IMR-90 (cell line): Measurements from ENCODE around the gene RBBP8. TPM values are rescaled to one million over a fixed set of nuclear protein-coding genes. Genes with fewer than 3 reads are reported as not detected.
A peak's percentile ranks its signal among the peaks of the same experiment; 100 is the strongest.

ENCODE experiments used
- ATAC-seq: fragments of 200-7000 bp; cut with Tn5 transposase; 2 replicates; pipeline ENCODE4 v1.9.1; 2020; ENCODE audit warnings: low read depth, mild to moderate bottlenecking, moderate library complexity
- BruUV-seq: library from RNA; stranded (reverse); fragments of 400-500 nt; replicated peaks from 2 replicates; lab custom pipeline; 2021; lab: Mats Ljungman, UMichigan
- CTCF ChIA-PET: fragments of 300-600 bp; formaldehyde crosslinking; extraction: SDS; loops from one replicate; lab custom pipeline; 2021; ENCODE audit warnings: antibody characterized with exemption; lab: Yijun Ruan, JAX
- POLR2A ChIA-PET: fragments of 300-600 bp; sonication (Branson Sonifier 250); formaldehyde crosslinking; loops from one replicate; lab custom pipeline; 2022; ENCODE audit warnings: antibody characterized with exemption; ENCODE audit not compliant: unreplicated experiment; lab: Charles Lee
- DNase-seq: peaks from one replicate; pipeline ENCODE4 v3.0.0; 2013
- H2AFZ ChIP-seq: replicated peaks from 2 replicates; pipeline ENCODE3; 2013; ENCODE audit warnings: low read length, mild to moderate bottlenecking; ENCODE audit not compliant: poor library complexity
- H2AK5ac ChIP-seq: 2 replicates; pipeline ENCODE4 v1.6.1; 2013; ENCODE audit warnings: low read depth, low read length, inconsistent platforms
- H2AK9ac ChIP-seq: replicated peaks from 2 replicates; pipeline ENCODE3; 2013; ENCODE audit warnings: mild to moderate bottlenecking, low read depth, low read length, moderate library complexity; ENCODE audit not compliant: poor library complexity
- H2BK120ac ChIP-seq: 2 replicates; pipeline ENCODE4 v1.6.1; 2013; ENCODE audit warnings: low read depth, low read length, inconsistent platforms
- H2BK15ac ChIP-seq: 3 replicates; pipeline ENCODE4 v1.6.1; 2013; ENCODE audit warnings: low read depth, low read length, inconsistent platforms
- H2BK20ac ChIP-seq: 2 replicates; pipeline ENCODE4 v1.6.1; 2013; ENCODE audit warnings: low read depth, mild to moderate bottlenecking, inconsistent platforms, low read length, moderate library complexity
- H2BK5ac ChIP-seq: 2 replicates; pipeline ENCODE4 v1.6.1; 2013; ENCODE audit warnings: mild to moderate bottlenecking, low read depth, low read length, inconsistent platforms; ENCODE audit not compliant: poor library complexity, severe bottlenecking
- H3K14ac ChIP-seq: replicated peaks from 2 replicates; pipeline ENCODE4 v1.6.1; 2013; ENCODE audit warnings: low read depth, low read length, inconsistent platforms
- H3K18ac ChIP-seq: 2 replicates; pipeline ENCODE4 v1.6.1; 2013; ENCODE audit warnings: low read depth, low read length, control low read depth
- H3K23ac ChIP-seq: 2 replicates; pipeline ENCODE4 v1.6.1; 2013; ENCODE audit warnings: low read depth, low read length, inconsistent platforms
- H3K27ac ChIP-seq: 2 replicates; pipeline ENCODE4 v1.5.1; 2013; ENCODE audit warnings: mild to moderate bottlenecking, control low read depth, low read length; ENCODE audit not compliant: insufficient read depth
- H3K27me3 ChIP-seq: 2 replicates; pipeline ENCODE4 v1.6.1; 2013; ENCODE audit warnings: low read length; ENCODE audit not compliant: control insufficient read depth, insufficient read depth
- H3K36me3 ChIP-seq: 2 replicates; pipeline ENCODE4 v1.6.1; 2013; ENCODE audit warnings: low read length, mixed read lengths; ENCODE audit not compliant: control insufficient read depth, insufficient read depth
- H3K4ac ChIP-seq: 2 replicates; pipeline ENCODE4 v1.6.1; 2013; ENCODE audit warnings: low read depth, low read length, inconsistent platforms
- H3K4me1 ChIP-seq: 2 replicates; pipeline ENCODE4 v1.6.1; 2013; ENCODE audit warnings: low read length, mixed read lengths; ENCODE audit not compliant: control insufficient read depth, insufficient read depth
- H3K4me2 ChIP-seq: 2 replicates; pipeline ENCODE4 v1.6.1; 2013; ENCODE audit warnings: low read depth, mild to moderate bottlenecking, control low read depth, low read length, moderate library complexity
- H3K4me3 ChIP-seq: 2 replicates; pipeline ENCODE4 v1.5.1; 2013; ENCODE audit warnings: low read depth, mild to moderate bottlenecking, control low read depth, low read length, moderate library complexity; ENCODE audit not compliant: insufficient read depth
- H3K56ac ChIP-seq: 2 replicates; pipeline ENCODE4 v1.6.1; 2013; ENCODE audit warnings: low read length, inconsistent platforms; ENCODE audit not compliant: insufficient read depth; ENCODE audit errors: extremely low read depth
- H3K79me1 ChIP-seq, 2 experiments: 2 replicates each; pipeline ENCODE4 v1.6.1; 2013; ENCODE audit warnings: low read length in 2 of 2, inconsistent platforms in 1 of 2, low read depth in 1 of 2
- H3K9ac ChIP-seq: 2 replicates; pipeline ENCODE4 v1.6.1; 2013; ENCODE audit warnings: low read depth, low read length, control low read depth
- H3K9me1 ChIP-seq: 2 replicates; pipeline ENCODE4 v1.6.1; 2013; ENCODE audit warnings: low read length, inconsistent platforms; ENCODE audit not compliant: insufficient read depth
- H3K9me3 ChIP-seq: 2 replicates; pipeline ENCODE4 v1.6.1; 2013; ENCODE audit warnings: low read length; ENCODE audit not compliant: control insufficient read depth, insufficient read depth
- H4K20me1 ChIP-seq: 2 replicates; pipeline ENCODE4 v1.6.1; 2013; ENCODE audit warnings: low read length, inconsistent platforms; ENCODE audit not compliant: insufficient read depth
- H4K5ac ChIP-seq: 2 replicates; pipeline ENCODE4 v1.6.1; 2013; ENCODE audit warnings: mild to moderate bottlenecking, low read depth, low read length, control low read depth
- H4K8ac ChIP-seq, 2 experiments: 2 replicates each; pipeline ENCODE4 v1.6.1; 2013; ENCODE audit warnings: low read depth in 2 of 2, low read length in 2 of 2, control low read depth in 1 of 2, inconsistent platforms in 1 of 2
- H4K91ac ChIP-seq: 2 replicates; pipeline ENCODE4 v1.6.1; 2013; ENCODE audit warnings: low read depth, low read length, inconsistent platforms; ENCODE audit not compliant: insufficient read depth
- BHLHE40 ChIP-seq: fragments of 150-350 bp; IDR thresholded peaks from 2 replicates; pipeline ENCODE4 v1.6.1; 2016; ENCODE audit warnings: mild to moderate bottlenecking, low read depth, low read length
- CEBPB ChIP-seq: IDR thresholded peaks from 2 replicates; pipeline ENCODE4 v1.6.1; 2012; ENCODE audit warnings: low read depth, low read length, improper control_type of control experiment
- CHD1 ChIP-seq: IDR thresholded peaks from 2 replicates; pipeline ENCODE4 v1.6.1; 2012; ENCODE audit warnings: low read depth, low read length, improper control_type of control experiment
- CTCF ChIP-seq: conservative IDR thresholded peaks from 2 replicates; pipeline ENCODE4 v1.5.1; 2012; ENCODE audit warnings: mild to moderate bottlenecking, low read depth, low read length, improper control_type of control experiment
- ELK1 ChIP-seq: fragments of 150-350 bp; IDR thresholded peaks from 2 replicates; pipeline ENCODE4 v1.6.1; 2016; ENCODE audit warnings: low read depth, mild to moderate bottlenecking, low read length, moderate library complexity, borderline replicate concordance
- FOS ChIP-seq: fragments of 150-350 bp; IDR thresholded peaks from 2 replicates; pipeline ENCODE4 v1.6.1; 2016; ENCODE audit warnings: low read depth, low read length
- MAFK ChIP-seq: IDR thresholded peaks from 2 replicates; pipeline ENCODE4 v1.6.1; 2012; ENCODE audit warnings: low read depth, low read length, improper control_type of control experiment
- MAZ ChIP-seq: IDR thresholded peaks from 2 replicates; pipeline ENCODE4 v1.6.1; 2012; ENCODE audit warnings: low read depth, mild to moderate bottlenecking, low read length, improper control_type of control experiment, moderate library complexity, borderline replicate concordance
- MXI1 ChIP-seq: IDR thresholded peaks from 2 replicates; pipeline ENCODE4 v1.6.1; 2012; ENCODE audit warnings: low read depth, mild to moderate bottlenecking, low read length, moderate library complexity, borderline replicate concordance
- NFE2L2 ChIP-seq: fragments of 150-350 bp; IDR thresholded peaks from 2 replicates; pipeline ENCODE4 v1.6.1; 2016; ENCODE audit warnings: low read depth, mild to moderate bottlenecking, low read length
- POLR2A ChIP-seq: IDR thresholded peaks from 2 replicates; pipeline ENCODE4 v1.6.1; 2012; ENCODE audit warnings: mild to moderate bottlenecking, low read depth, low read length
- RAD21 ChIP-seq: IDR thresholded peaks from 2 replicates; pipeline ENCODE4 v1.6.1; 2012; ENCODE audit warnings: low read length, improper control_type of control experiment
- RCOR1 ChIP-seq: IDR thresholded peaks from 2 replicates; pipeline ENCODE4 v1.6.1; 2012; ENCODE audit warnings: mild to moderate bottlenecking, low read length, improper control_type of control experiment; ENCODE audit not compliant: insufficient replicate concordance
- RFX5 ChIP-seq: IDR thresholded peaks from 2 replicates; pipeline ENCODE4 v1.8.0; 2012; ENCODE audit warnings: low read depth, mild to moderate bottlenecking, low read length, moderate library complexity
- SMC3 ChIP-seq: fragments of 150-350 bp; IDR thresholded peaks from 2 replicates; pipeline ENCODE4 v1.6.1; 2016; ENCODE audit warnings: low read depth, mild to moderate bottlenecking, antibody characterized with exemption, low read length, moderate library complexity
- USF2 ChIP-seq: fragments of 150-350 bp; IDR thresholded peaks from 2 replicates; pipeline ENCODE4 v1.6.1; 2017; ENCODE audit warnings: mild to moderate bottlenecking, antibody characterized with exemption, low read length, low read depth
- WGBS, 2 experiments: methylation state at CpG; one replicate each; pipeline versions ENCODE4 v1.1.5 to v1.1.7; 2013; ENCODE audit warnings: missing lambda C conversion rate in 2 of 2; ENCODE audit not compliant: insufficient read length in 1 of 2; ENCODE audit errors: extremely low coverage in 2 of 2; 5-methylcytosine and 5-hydroxymethylcytosine counted together
- dilution Hi-C: fragments of 300-500 bp; cut with HindIII; formaldehyde crosslinking; loops from one replicate; pipeline ENCODE4 v1.14.3; 2018; ENCODE audit warnings: low sequenced_read_pairs; ENCODE audit not compliant: unreplicated experiment
- in situ Hi-C: fragments of 300-500 bp; cut with MboI; formaldehyde crosslinking; loops from 3 replicates; pipeline ENCODE4 v1.14.3; 2019; ENCODE audit warnings: low sequenced_read_pairs, inconsistent platforms, mixed read lengths
- intact Hi-C: fragments of 100-400 bp; cut with micrococcal nuclease; formaldehyde crosslinking; loops from 2 replicates; pipeline ENCODE4 v1.10.0; 2022
- polyA plus RNA-seq, 3 experiments: library from polyadenylated mRNA; depleted of rRNA; stranded (reverse); fragments of >200 nt; gene quantifications; 2 replicates each; pipeline ENCODE4 v1.2.3, GENCODE V29; 2012; ENCODE audit warnings: low replicate concordance in 1 of 3
- total RNA-seq: library from RNA; depleted of rRNA; stranded (reverse); fragments of >200 nt; gene quantifications from 2 replicates; pipeline ENCODE4 v1.2.3, GENCODE V29; 2012

Gene RBBP8
- total and polyA plus RNA-seq, 2 of the 4 experiments (the other 2 are of a cell fraction), result 12.0 to 21.1 TPM

- Histone ChIP-seq H2BK5ac (no peak overlapping the region), H4K91ac (no peak overlapping the region), H3K9me1 (peaks cover 14% of the 10 kb centered on the region), H4K20me1 (no peaks in the 10 kb centered on the region), H2AFZ (no peak overlapping the region), H2BK15ac (0 out of 3 replicates have a peak overlapping the region, but pooled peaks have one; percentile 48), H3K4me3 (no peak overlapping the region), H3K23ac (no peak overlapping the region), H2AK5ac (no peak overlapping the region), H2BK120ac (no peak overlapping the region), H3K56ac (no peak overlapping the region), H3K27me3 (no peaks in the 10 kb centered on the region), H3K27ac (no peak overlapping the region), H4K5ac (no peak overlapping the region), H3K4me1 (peaks cover 2% of the 10 kb centered on the region; the same call in 1 of the 2 replicates), H3K18ac (no peak overlapping the region), H4K8ac (no peak overlapping the region), H3K14ac (no peak overlapping the region), H2BK20ac (no peak overlapping the region; the same call in 1 of the 2 replicates), H3K4ac (no peak overlapping the region), H3K9ac (no peak overlapping the region), H3K9me3 (no peaks in the 10 kb centered on the region), H2AK9ac (no peak overlapping the region), H3K4me2 (no peak overlapping the region), H3K79me1 (no peaks in the 10 kb centered on the region), H3K36me3 (no peaks in the 10 kb centered on the region)
- in situ Hi-C loops (no loop called here), intact Hi-C loops (no loop called here), dilution Hi-C loops (no loop called here)
- DNase-seq (no peak), ATAC-seq (no peak)
- TF ChIP-seq NFE2L2 (no peak), POLR2A (no peak), RCOR1 (no peak), RFX5 (no peak), SMC3 (no peak), MAZ (no peak), RAD21 (no peak), FOS (no peak), BHLHE40 (no peak), ELK1 (no peak), MAFK (no peak), USF2 (no peak), CEBPB (no peak), MXI1 (no peak), CTCF (no peak), CHD1 (no peak)
- CTCF ChIA-PET, result no interaction called here
- POLR2A ChIA-PET, result no interaction called here
- BruUV-seq, result no TSS peak
- WGBS, 2 experiments, result 70% methylated on average over 5 of the region's 10 CpGs; no CpG with 5 or more reads in 1 of the 2 experiments
Measured at GRCh38 chr18:23069481-23069880, 136.4 kb downstream of the RBBP8 start.
